K562 (cell line): ENCODE results near the gene KRT77. TPM values are rescaled to one million over a fixed set of nuclear protein-coding genes. Genes with fewer than 3 reads are reported as not detected.

Experiments used
- ATAC-seq: fragments of 200-7000 bp; cut with Tn5 transposase; 3 replicates; pipeline ENCODE4 v1.9.1; 2020; ENCODE audit warnings: moderate library complexity
- BruUV-seq: library from RNA; stranded (reverse); fragments of 400-500 nt; replicated peaks from 2 replicates; lab custom pipeline; 2021; lab: Mats Ljungman, UMichigan
- CTCF ChIA-PET: fragments of 300-600 bp; formaldehyde crosslinking; extraction: SDS; loops from one replicate; lab custom pipeline; 2021; ENCODE audit warnings: low intra/inter-chr PET ratio; lab: Yijun Ruan, JAX
- POLR2A ChIA-PET: fragments of 300-600, 350-650 bp; sonication (Branson Sonifier 250); formaldehyde crosslinking; extraction: SDS; loops from one replicate; lab custom pipeline; 2021; ENCODE audit warnings: antibody characterized with exemption, inconsistent platforms; lab: Yijun Ruan, JAX
- DNase-seq, 4 experiments: peaks; one replicate each; pipeline versions ENCODE4 v3.0.0 to v3.0.0-alpha.2; 2011 to 2018; ENCODE audit warnings: low spot score in 3 of 4, mixed read lengths in 3 of 4; ENCODE audit errors: extremely low read depth in 1 of 4
- FAIRE-seq: peaks from 2 replicates; lab custom pipeline; 2011; peaks lifted over from hg19 to GRCh38; lab: Jason Lieb, UNC
- H2AFZ ChIP-seq: 2 replicates; pipeline ENCODE4 v1.6.0; 2011; ENCODE audit warnings: low read depth, low read length, control low read depth, inconsistent platforms
- H3K27ac ChIP-seq: fragments of 200-600 bp; 3 replicates; pipeline ENCODE4 v1.8.0; 2011; ENCODE audit warnings: low read depth, mild to moderate bottlenecking, control low read depth, inconsistent platforms, low read length, moderate library complexity, mixed read lengths; ENCODE audit errors: extremely low read depth
- H3K27me3 ChIP-seq, 2 experiments: fragments of 300-600 bp in 1 of 2; 2 replicates in 1 of 2; 3 replicates in 1 of 2; pipeline versions ENCODE4 v1.6.0 to v1.8.0; 2011; ENCODE audit warnings: inconsistent platforms in 2 of 2, low read length in 2 of 2, mild to moderate bottlenecking in 1 of 2, mixed read lengths in 1 of 2, moderate library complexity in 1 of 2; ENCODE audit not compliant: control insufficient read depth in 2 of 2, insufficient read depth in 2 of 2
- H3K36me3 ChIP-seq: fragments of 300-600 bp; 3 replicates; pipeline ENCODE4 v1.8.0; 2011; ENCODE audit warnings: mild to moderate bottlenecking, low read length, inconsistent platforms; ENCODE audit not compliant: control insufficient read depth, insufficient read depth
- H3K4me1 ChIP-seq, 2 experiments: fragments of 200-600 bp in 1 of 2; replicated peaks in 1 of 2; 2 replicates in 1 of 2; 3 replicates in 1 of 2; pipeline versions ENCODE4 v1.5.1 to v1.8.0; 2011; ENCODE audit warnings: inconsistent platforms in 2 of 2, low read length in 2 of 2, mild to moderate bottlenecking in 1 of 2, mixed read lengths in 1 of 2, moderate library complexity in 1 of 2; ENCODE audit not compliant: control insufficient read depth in 2 of 2, insufficient read depth in 2 of 2
- H3K4me2 ChIP-seq: 2 replicates; pipeline ENCODE4 v1.6.1; 2011; ENCODE audit warnings: low read length, control low read depth, inconsistent platforms, mixed read lengths; ENCODE audit not compliant: insufficient read depth
- H3K4me3 ChIP-seq: fragments of 200-600 bp; sonication (generic), shearing (Covaris generic); 2 replicates; pipeline ENCODE4 v1.5.1; 2016; ENCODE audit warnings: control low read depth, inconsistent platforms
- H3K79me2 ChIP-seq: fragments of 200-600 bp; 3 replicates; pipeline ENCODE4 v1.8.0; 2011; ENCODE audit warnings: low read length, inconsistent platforms; ENCODE audit not compliant: control insufficient read depth, insufficient read depth
- H3K9ac ChIP-seq, 2 experiments: 2 replicates each; pipeline versions ENCODE4 v1.6.0 to v1.6.1; 2011; ENCODE audit warnings: low read depth in 2 of 2, low read length in 2 of 2, control low read depth in 1 of 2, inconsistent platforms in 1 of 2, mild to moderate bottlenecking in 1 of 2, mixed read lengths in 1 of 2; ENCODE audit not compliant: insufficient read depth in 1 of 2
- H3K9me1 ChIP-seq: one replicate; pipeline ENCODE4 v1.6.0; 2011; ENCODE audit warnings: inconsistent platforms, mild to moderate bottlenecking, low read length, moderate library complexity; ENCODE audit not compliant: control insufficient read depth, insufficient read depth
- H3K9me3 ChIP-seq: replicated peaks from 2 replicates; pipeline ENCODE4 v1.5.1; 2011; ENCODE audit warnings: low read depth, low read length, inconsistent platforms; ENCODE audit not compliant: control insufficient read depth, insufficient read depth
- H4K20me1 ChIP-seq: replicated peaks from 2 replicates; pipeline ENCODE4 v1.6.1; 2011; ENCODE audit warnings: low read length, inconsistent platforms, mixed read lengths; ENCODE audit not compliant: control insufficient read depth, insufficient read depth
- ATF7 ChIP-seq: fragments of 450-650 bp; IDR thresholded peaks from 2 replicates; pipeline ENCODE4 v1.7.1; 2014; ENCODE audit warnings: mild to moderate bottlenecking, moderate library complexity
- CXXC5 ChIP-seq: fragments of 250-450 bp; sonication (Bioruptor Pico); IDR thresholded peaks from 2 replicates; pipeline ENCODE4 v1.8.0; 2022; ENCODE audit warnings: inconsistent platforms, mild to moderate bottlenecking, moderate library complexity
- HDAC1 ChIP-seq, 2 experiments: fragments of 450-650 bp; IDR thresholded peaks; 2 replicates each; pipeline ENCODE4 v1.6.1; 2016 to 2017; ENCODE audit warnings: inconsistent platforms in 1 of 2, mild to moderate bottlenecking in 1 of 2, moderate library complexity in 1 of 2
- HDAC3 ChIP-seq: fragments of 450-650 bp; IDR thresholded peaks from 2 replicates; pipeline ENCODE4 v1.6.1; 2018; ENCODE audit warnings: borderline replicate concordance, mild to moderate bottlenecking, moderate library complexity; ENCODE audit not compliant: partially characterized antibody
- HMG20A ChIP-seq: fragments of 450-650 bp; formaldehyde crosslinking; conservative IDR thresholded peaks from 2 replicates; pipeline ENCODE4 v1.4.0; 2020; ENCODE audit warnings: mild to moderate bottlenecking, mixed read lengths
- MAZ ChIP-seq, 2 experiments: fragments of 450-650 bp in 1 of 2; sonication (generic) in 1 of 2; formaldehyde crosslinking; IDR thresholded peaks in 1 of 2; conservative IDR thresholded peaks in 1 of 2; 2 replicates each; pipeline versions ENCODE4 v1.4.0 to v1.5.0; 2020; ENCODE audit warnings: mild to moderate bottlenecking in 1 of 2, missing genetic modification reagents in 1 of 2
- MCM7 ChIP-seq, 2 experiments: fragments of 450-650 bp; IDR thresholded peaks; 2 replicates each; pipeline ENCODE4 v1.6.1; 2016 to 2018
- NUFIP1 ChIP-seq: fragments of 450-650 bp; IDR thresholded peaks from 2 replicates; pipeline ENCODE4 v1.6.1; 2018; ENCODE audit not compliant: partially characterized antibody
- PRMT5 ChIP-seq: sonication (generic); formaldehyde crosslinking; IDR thresholded peaks from 2 replicates; pipeline ENCODE4 v1.5.0; 2020; ENCODE audit warnings: missing genetic modification reagents
- PYGO2 ChIP-seq: fragments of 450-650 bp; IDR thresholded peaks from 2 replicates; pipeline ENCODE4 v1.6.1; 2016; ENCODE audit warnings: mild to moderate bottlenecking, missing genetic modification characterization, moderate library complexity, missing compliant biosample characterization
- RBM25 ChIP-seq: fragments of 200-400 bp; formaldehyde crosslinking; IDR thresholded peaks from 2 replicates; pipeline ENCODE4 v1.6.1; 2018; ENCODE audit warnings: low read length, low read depth, moderate library complexity; ENCODE audit not compliant: severe bottlenecking
- RUNX1 ChIP-seq: sonication (generic); IDR thresholded peaks from 2 replicates; pipeline ENCODE4 v1.6.1; 2016; ENCODE audit warnings: antibody characterized with exemption, low read depth
- SREBF1 ChIP-seq: fragments of 150-350 bp; IDR thresholded peaks from 2 replicates; pipeline ENCODE4 v1.6.1; 2014; ENCODE audit warnings: antibody characterized with exemption, low read depth, low read length, borderline replicate concordance
- SRF ChIP-seq, 2 experiments: fragments of 250-450, 450-650 bp in 1 of 2; sonication (Bioruptor Pico) in 1 of 2; sonication (generic) in 1 of 2; formaldehyde crosslinking; IDR thresholded peaks; 2 replicates each; pipeline versions ENCODE4 v1.5.0 to v1.5.1; 2020 to 2022; ENCODE audit warnings: mild to moderate bottlenecking in 1 of 2, missing genetic modification reagents in 1 of 2
- TBP ChIP-seq: optimal IDR thresholded peaks from 2 replicates; pipeline ENCODE3; 2011; ENCODE audit warnings: low read depth, low read length, improper control_type of control experiment
- U2AF2 ChIP-seq: fragments of 200-400 bp; formaldehyde crosslinking; optimal IDR thresholded peaks from 2 replicates; pipeline ENCODE3; 2017; ENCODE audit warnings: low read depth, mild to moderate bottlenecking, low read length
- WGBS: fragments of 100-300 bp; shearing (Covaris generic); methylation state at CpG from one replicate; pipeline ENCODE4 v1.1.6; 2016; ENCODE audit warnings: low coverage, mixed read lengths; ENCODE audit not compliant: insufficient coverage; ENCODE audit errors: missing lambda C conversion rate; 5-methylcytosine and 5-hydroxymethylcytosine counted together
- in situ Hi-C: fragments of 300-500 bp; cut with MboI; formaldehyde crosslinking; loops from 4 replicates; pipeline ENCODE4 v1.15.0; 2018; ENCODE audit warnings: inconsistent platforms, mixed read lengths
- intact Hi-C: fragments of 100-400 bp; cut with micrococcal nuclease; formaldehyde crosslinking; loops from 2 replicates; pipeline ENCODE4 v1.14.2; 2022
- polyA plus RNA-seq, 8 experiments: library from polyadenylated mRNA; depleted of rRNA in 4 of 8; stranded (reverse) in 5 of 8; unstranded in 3 of 8; fragments of >200 nt; fragmentation: Nextera tagmentation in 2 of 8; fragmentation: Illumina TruSeq in 1 of 8; extraction: Ambion mirVana in 2 of 8; extraction: Trizol in 1 of 8; gene quantifications; 2 replicates each; pipeline versions ENCODE4 v1.2.1 to v1.2.3, GENCODE V29; 2011 to 2014; ENCODE audit warnings: inconsistent platforms in 1 of 8, missing spikeins in 1 of 8
- total RNA-seq, 7 experiments: library from RNA; depleted of rRNA in 6 of 7; stranded (reverse); fragments of >200 nt in 6 of 7; fragmentation: Illumina TruSeq in 2 of 7; extraction: Trizol in 2 of 7; gene quantifications; 2 replicates each; pipeline versions ENCODE4 v1.2.1 to v1.2.3, GENCODE V29; 2011 to 2021; ENCODE audit warnings: low replicate concordance in 1 of 7
- TF ChIP-seq, protein P1 (sequence below), 2 experiments: fragments of 450-650 bp in 1 of 2; IDR thresholded peaks; 2 replicates each; pipeline ENCODE4 v1.6.1; 2011 to 2017; ENCODE audit warnings: low read depth in 2 of 2, antibody characterized with exemption in 1 of 2, borderline replicate concordance in 1 of 2, low read length in 1 of 2, mild to moderate bottlenecking in 1 of 2, mixed read lengths in 1 of 2; ENCODE audit not compliant: control insufficient read depth in 1 of 2
- TF ChIP-seq, protein P2 (sequence below): fragments of 450-650 bp; formaldehyde crosslinking; IDR thresholded peaks from 2 replicates; pipeline ENCODE4 v1.4.0; 2020; ENCODE audit warnings: mild to moderate bottlenecking, moderate library complexity

KRT77 gene
- total and polyA plus RNA-seq, 9 of the 15 experiments (the other 6 are each of a cell fraction or from before 2014, with no cell fraction given), result not detected

DNA sequence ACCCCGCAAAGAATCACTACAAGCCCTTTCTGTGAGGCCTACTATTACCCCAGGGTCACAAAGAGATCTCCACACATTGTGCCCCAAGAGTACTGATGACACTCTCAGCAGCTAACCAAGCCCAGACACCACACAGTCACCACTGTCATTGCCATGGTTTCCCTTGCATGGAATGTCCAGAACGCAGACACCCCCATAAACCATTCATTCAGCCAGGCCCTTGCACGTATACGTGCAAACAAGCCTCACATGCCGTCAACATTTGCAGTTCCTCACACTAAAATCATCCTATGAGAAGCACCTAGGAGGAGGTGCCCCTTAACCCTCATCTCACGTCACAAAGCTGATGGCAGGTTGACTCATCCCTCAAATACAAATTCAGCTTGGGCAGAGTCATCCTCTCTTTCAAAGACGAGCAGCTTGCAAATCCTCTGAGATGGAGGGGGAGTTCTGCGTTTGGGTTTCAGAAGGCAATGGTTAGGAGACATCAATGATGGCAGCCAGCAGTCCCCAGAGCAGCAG lies 17.1 kb upstream of the KRT77 start:
- TF ChIP-seq MAZ (CRISPR knock-in tag; conservative IDR thresholded peaks at IDR 0.05 in 1 of 2, IDR thresholded peaks at IDR 0.05 in 1 of 2) (no peak), CXXC5 (CRISPR knock-in tag) (no peak), HDAC3 (no peak), ATF7 (no peak), RBM25 (no peak), TBP (no peak), U2AF2 (no peak), SREBF1 (no peak), RUNX1 (no peak), PRMT5 (CRISPR knock-in tag) (no peak), HDAC1 (IDR thresholded peaks at IDR 0.05) (no peak), NUFIP1 (no peak), HMG20A (CRISPR knock-in tag) (no peak), SRF (CRISPR knock-in tag; IDR thresholded peaks at IDR 0.05) (no peak), PYGO2 (no peak), MCM7 (IDR thresholded peaks at IDR 0.05) (no peak)
- TF ChIP-seq, protein P1, sequence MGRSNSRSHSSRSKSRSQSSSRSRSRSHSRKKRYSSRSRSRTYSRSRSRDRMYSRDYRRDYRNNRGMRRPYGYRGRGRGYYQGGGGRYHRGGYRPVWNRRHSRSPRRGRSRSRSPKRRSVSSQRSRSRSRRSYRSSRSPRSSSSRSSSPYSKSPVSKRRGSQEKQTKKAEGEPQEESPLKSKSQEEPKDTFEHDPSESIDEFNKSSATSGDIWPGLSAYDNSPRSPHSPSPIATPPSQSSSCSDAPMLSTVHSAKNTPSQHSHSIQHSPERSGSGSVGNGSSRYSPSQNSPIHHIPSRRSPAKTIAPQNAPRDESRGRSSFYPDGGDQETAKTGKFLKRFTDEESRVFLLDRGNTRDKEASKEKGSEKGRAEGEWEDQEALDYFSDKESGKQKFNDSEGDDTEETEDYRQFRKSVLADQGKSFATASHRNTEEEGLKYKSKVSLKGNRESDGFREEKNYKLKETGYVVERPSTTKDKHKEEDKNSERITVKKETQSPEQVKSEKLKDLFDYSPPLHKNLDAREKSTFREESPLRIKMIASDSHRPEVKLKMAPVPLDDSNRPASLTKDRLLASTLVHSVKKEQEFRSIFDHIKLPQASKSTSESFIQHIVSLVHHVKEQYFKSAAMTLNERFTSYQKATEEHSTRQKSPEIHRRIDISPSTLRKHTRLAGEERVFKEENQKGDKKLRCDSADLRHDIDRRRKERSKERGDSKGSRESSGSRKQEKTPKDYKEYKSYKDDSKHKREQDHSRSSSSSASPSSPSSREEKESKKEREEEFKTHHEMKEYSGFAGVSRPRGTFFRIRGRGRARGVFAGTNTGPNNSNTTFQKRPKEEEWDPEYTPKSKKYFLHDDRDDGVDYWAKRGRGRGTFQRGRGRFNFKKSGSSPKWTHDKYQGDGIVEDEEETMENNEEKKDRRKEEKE (IDR thresholded peaks at IDR 0.05; ENCODE audit: borderline replicate concordance in 1 of 2, control insufficient read depth in 1 of 2, low read depth in 2 of 2, low read length in 1 of 2), result no peak
- TF ChIP-seq, protein P2, sequence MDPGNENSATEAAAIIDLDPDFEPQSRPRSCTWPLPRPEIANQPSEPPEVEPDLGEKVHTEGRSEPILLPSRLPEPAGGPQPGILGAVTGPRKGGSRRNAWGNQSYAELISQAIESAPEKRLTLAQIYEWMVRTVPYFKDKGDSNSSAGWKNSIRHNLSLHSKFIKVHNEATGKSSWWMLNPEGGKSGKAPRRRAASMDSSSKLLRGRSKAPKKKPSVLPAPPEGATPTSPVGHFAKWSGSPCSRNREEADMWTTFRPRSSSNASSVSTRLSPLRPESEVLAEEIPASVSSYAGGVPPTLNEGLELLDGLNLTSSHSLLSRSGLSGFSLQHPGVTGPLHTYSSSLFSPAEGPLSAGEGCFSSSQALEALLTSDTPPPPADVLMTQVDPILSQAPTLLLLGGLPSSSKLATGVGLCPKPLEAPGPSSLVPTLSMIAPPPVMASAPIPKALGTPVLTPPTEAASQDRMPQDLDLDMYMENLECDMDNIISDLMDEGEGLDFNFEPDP (CRISPR knock-in tag), result no peak
- ATAC-seq (no peak), FAIRE-seq (no peak), DNase-seq (no peak)
- intact Hi-C loops (no loop called here), in situ Hi-C loops (no loop called here)
- ChIA-PET POLR2A (interaction anchor here (1.0 kb wide), 1 partner anchor 22 kb away, joined by 3 read pairs; no protein-coding TSS in a partner anchor), CTCF (no interaction called here)
- no peak overlapping the region for H3K27ac ChIP-seq
- peaks cover 6% of the 10 kb centered on the region; the same call in 1 of the 2 replicates for H4K20me1 ChIP-seq
- no peak overlapping the region for H2AFZ ChIP-seq
- H3K4me1 ChIP-seq, result no peaks in the 10 kb centered on the region
- no peak overlapping the region for H3K4me3 ChIP-seq
- no TSS peak for BruUV-seq
- no peaks in the 10 kb centered on the region for H3K79me2 ChIP-seq
- H3K27me3 ChIP-seq, result peaks cover 16 to 47% of the 10 kb centered on the region in 2 experiments
- H3K4me2 ChIP-seq, result no peak overlapping the region
- H3K9me1 ChIP-seq, result no peaks in the 10 kb centered on the region
- WGBS, result 3% methylated on average over 8 of the region's 8 CpGs
- no peaks in the 10 kb centered on the region for H3K9me3 ChIP-seq
- H3K9ac ChIP-seq, result no peak overlapping the region
- H3K36me3 ChIP-seq, result no peaks in the 10 kb centered on the region
